SK-N-SH (cell line): ENCODE measurements around the gene KIF19.

ENCODE experiments used
- FOXM1 ChIP-seq: IDR thresholded peaks from 2 replicates; pipeline ENCODE4 v1.4.0; 2012; ENCODE audit warnings: low read depth, mild to moderate bottlenecking
- GABPA ChIP-seq: IDR thresholded peaks from 2 replicates; pipeline ENCODE4 v1.4.0; 2012; ENCODE audit warnings: low read depth, mild to moderate bottlenecking
- MXI1 ChIP-seq: IDR thresholded peaks from 2 replicates; pipeline ENCODE4 v1.6.1; 2012; ENCODE audit warnings: mild to moderate bottlenecking, low read depth, low read length, improper control_type of control experiment
- RAD21 ChIP-seq: IDR thresholded peaks from 2 replicates; pipeline ENCODE4 v1.6.1; 2012; ENCODE audit warnings: mild to moderate bottlenecking, low read length
- YY1 ChIP-seq: IDR thresholded peaks from 2 replicates; pipeline ENCODE4 v1.4.0; 2012; ENCODE audit warnings: low read depth, mild to moderate bottlenecking
- TF ChIP-seq, protein P1 (sequence below): IDR thresholded peaks from 2 replicates; pipeline ENCODE4 v1.4.0; 2012; ENCODE audit warnings: low read depth, borderline replicate concordance
- TF ChIP-seq, protein P2 (sequence below): fragments of 200-600 bp; sonication (generic); IDR thresholded peaks from 2 replicates; pipeline ENCODE4 v1.6.1; 2017; ENCODE audit warnings: antibody characterized with exemption, mild to moderate bottlenecking, moderate library complexity
- TF ChIP-seq, protein P3 (sequence below): IDR thresholded peaks from 2 replicates; pipeline ENCODE4 v1.4.0; 2012; ENCODE audit warnings: low read depth, borderline replicate concordance
- TF ChIP-seq, protein P4 (sequence below): IDR thresholded peaks from 2 replicates; pipeline ENCODE4 v1.4.0; 2012; ENCODE audit warnings: low read depth

DNA sequence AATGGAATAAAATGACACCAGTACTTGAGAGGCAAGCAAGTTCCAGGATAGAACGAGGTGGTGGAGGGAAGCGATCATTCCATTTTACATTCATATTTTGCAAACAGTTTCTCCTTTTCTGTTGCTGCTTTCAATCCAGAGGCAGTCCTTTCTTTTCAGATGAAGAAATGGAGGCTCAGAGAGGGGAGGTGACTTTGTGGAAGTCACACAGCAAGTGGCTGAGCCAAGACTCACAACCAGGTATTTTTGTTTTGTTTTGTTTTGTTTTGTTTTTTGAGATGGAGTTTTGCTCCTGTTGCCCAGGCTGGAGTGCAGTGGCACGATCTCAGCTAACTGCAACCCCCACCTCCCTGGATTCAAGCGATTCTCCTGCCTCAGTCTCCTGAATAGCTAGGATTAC lies 70.5 kb downstream of the KIF19 start:
- TF ChIP-seq MXI1 (no peak), FOXM1 (no peak), RAD21 (no peak), GABPA (no peak), YY1 (no peak)
- TF ChIP-seq, protein P1, sequence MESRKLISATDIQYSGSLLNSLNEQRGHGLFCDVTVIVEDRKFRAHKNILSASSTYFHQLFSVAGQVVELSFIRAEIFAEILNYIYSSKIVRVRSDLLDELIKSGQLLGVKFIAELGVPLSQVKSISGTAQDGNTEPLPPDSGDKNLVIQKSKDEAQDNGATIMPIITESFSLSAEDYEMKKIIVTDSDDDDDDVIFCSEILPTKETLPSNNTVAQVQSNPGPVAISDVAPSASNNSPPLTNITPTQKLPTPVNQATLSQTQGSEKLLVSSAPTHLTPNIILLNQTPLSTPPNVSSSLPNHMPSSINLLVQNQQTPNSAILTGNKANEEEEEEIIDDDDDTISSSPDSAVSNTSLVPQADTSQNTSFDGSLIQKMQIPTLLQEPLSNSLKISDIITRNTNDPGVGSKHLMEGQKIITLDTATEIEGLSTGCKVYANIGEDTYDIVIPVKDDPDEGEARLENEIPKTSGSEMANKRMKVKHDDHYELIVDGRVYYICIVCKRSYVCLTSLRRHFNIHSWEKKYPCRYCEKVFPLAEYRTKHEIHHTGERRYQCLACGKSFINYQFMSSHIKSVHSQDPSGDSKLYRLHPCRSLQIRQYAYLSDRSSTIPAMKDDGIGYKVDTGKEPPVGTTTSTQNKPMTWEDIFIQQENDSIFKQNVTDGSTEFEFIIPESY, result no peak
- TF ChIP-seq, protein P2, sequence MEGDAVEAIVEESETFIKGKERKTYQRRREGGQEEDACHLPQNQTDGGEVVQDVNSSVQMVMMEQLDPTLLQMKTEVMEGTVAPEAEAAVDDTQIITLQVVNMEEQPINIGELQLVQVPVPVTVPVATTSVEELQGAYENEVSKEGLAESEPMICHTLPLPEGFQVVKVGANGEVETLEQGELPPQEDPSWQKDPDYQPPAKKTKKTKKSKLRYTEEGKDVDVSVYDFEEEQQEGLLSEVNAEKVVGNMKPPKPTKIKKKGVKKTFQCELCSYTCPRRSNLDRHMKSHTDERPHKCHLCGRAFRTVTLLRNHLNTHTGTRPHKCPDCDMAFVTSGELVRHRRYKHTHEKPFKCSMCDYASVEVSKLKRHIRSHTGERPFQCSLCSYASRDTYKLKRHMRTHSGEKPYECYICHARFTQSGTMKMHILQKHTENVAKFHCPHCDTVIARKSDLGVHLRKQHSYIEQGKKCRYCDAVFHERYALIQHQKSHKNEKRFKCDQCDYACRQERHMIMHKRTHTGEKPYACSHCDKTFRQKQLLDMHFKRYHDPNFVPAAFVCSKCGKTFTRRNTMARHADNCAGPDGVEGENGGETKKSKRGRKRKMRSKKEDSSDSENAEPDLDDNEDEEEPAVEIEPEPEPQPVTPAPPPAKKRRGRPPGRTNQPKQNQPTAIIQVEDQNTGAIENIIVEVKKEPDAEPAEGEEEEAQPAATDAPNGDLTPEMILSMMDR, result no peak
- TF ChIP-seq, protein P3, sequence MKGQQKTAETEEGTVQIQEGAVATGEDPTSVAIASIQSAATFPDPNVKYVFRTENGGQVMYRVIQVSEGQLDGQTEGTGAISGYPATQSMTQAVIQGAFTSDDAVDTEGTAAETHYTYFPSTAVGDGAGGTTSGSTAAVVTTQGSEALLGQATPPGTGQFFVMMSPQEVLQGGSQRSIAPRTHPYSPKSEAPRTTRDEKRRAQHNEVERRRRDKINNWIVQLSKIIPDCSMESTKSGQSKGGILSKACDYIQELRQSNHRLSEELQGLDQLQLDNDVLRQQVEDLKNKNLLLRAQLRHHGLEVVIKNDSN, result no peak
- TF ChIP-seq, protein P4, sequence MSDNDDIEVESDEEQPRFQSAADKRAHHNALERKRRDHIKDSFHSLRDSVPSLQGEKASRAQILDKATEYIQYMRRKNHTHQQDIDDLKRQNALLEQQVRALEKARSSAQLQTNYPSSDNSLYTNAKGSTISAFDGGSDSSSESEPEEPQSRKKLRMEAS, result no peak
